Measurements from ENCODE around the gene RAB13.
"Not testable (repeated sequence)": the region's sequence is repeated elsewhere in the genome, so short reads cannot be mapped to it uniquely, and the experiment has no call there.

The RAB13 gene

GRCh38 chr1:153985941-153986761, at the start of gene RAB13:
Gene RAB13 (minus strand): TSS chr1:153986339. CDS start chr1:153986236, 103 bp downstream.
- DNase-seq = peak in 52 of 56 donors; percentile 9 to 80 (median 52)

GRCh38 chr1:154033697-154034096, 47.6 kb upstream of the RAB13 start:
- DNase-seq = not testable (repeated sequence)

GRCh38 chr1:154019940-154020339, 33.8 kb upstream of the RAB13 start:
- no peak for DNase-seq

GRCh38 chr1:154019269-154019668, 33.1 kb upstream of the RAB13 start:
- no peak for DNase-seq

- DNase-seq = no peak
Observed at GRCh38 chr1:154014154-154014907, 28.2 kb upstream of the RAB13 start.

GRCh38 chr1:154012543-154012942, 26.4 kb upstream of the RAB13 start:
- not testable (repeated sequence) for DNase-seq

GRCh38 chr1:154012129-154012528, 26.0 kb upstream of the RAB13 start:
- DNase-seq = no peak

GRCh38 chr1:154006136-154006535, 20.0 kb upstream of the RAB13 start:
- no peak for DNase-seq

GRCh38 chr1:154000420-154000819, 14.3 kb upstream of the RAB13 start:
- DNase-seq = no peak

GRCh38 chr1:153996882-153997281, 10.7 kb upstream of the RAB13 start:
- not testable (repeated sequence) for DNase-seq

GRCh38 chr1:153995640-153996039, 9.5 kb upstream of the RAB13 start:
- DNase-seq = no peak

GRCh38 chr1:153995202-153995601, 9.1 kb upstream of the RAB13 start:
- no peak for DNase-seq

- peak in 4 of 56 donors; percentile 7 to 47 (median 20) for DNase-seq
Observed at GRCh38 chr1:153991806-153992205, 5.7 kb upstream of the RAB13 start.

- no peak for DNase-seq
Observed at GRCh38 chr1:153991151-153991630, 5.1 kb upstream of the RAB13 start.

- DNase-seq = peak; percentile 52 to 96 (median 85)
Observed at GRCh38 chr1:153990468-153991150, 4.5 kb upstream of the RAB13 start, which contains the start of gene RPS27. Gene RPS27 (plus strand): TSS chr1:153990762. CDS start chr1:153990797, 35 bp downstream.

- no peak for DNase-seq
Observed at GRCh38 chr1:153987621-153988020, 1.5 kb upstream of the RAB13 start.

- DNase-seq = peak in 4 of 56 donors; percentile 11 to 37 (median 20)
Observed at GRCh38 chr1:153985341-153985912, 712 bp downstream of the RAB13 start.

GRCh38 chr1:153984123-153984894, 1.8 kb downstream of the RAB13 start:
- DNase-seq = no peak

GRCh38 chr1:153981735-153982134, 4.4 kb downstream of the RAB13 start:
- not testable (repeated sequence) for DNase-seq

- DNase-seq = not testable (repeated sequence)
Observed at GRCh38 chr1:153979091-153979490, 7.0 kb downstream of the RAB13 start.

Measured in nucleus accumbens (tissue), 56 donors.